Uterus (tissue), 2 donors: Measurements from ENCODE around the gene MT1H.

Experiments
- CTCF ChIP-seq, 4 experiments: fragments of 200-600 bp in 2 of 4; fragments of 450-650 bp in 2 of 4; sonication (generic) in 2 of 4; IDR thresholded peaks; one replicate each; pipeline ENCODE4 v1.5.1; 2016 to 2019; ENCODE audit warnings: antibody characterized with exemption in 4 of 4, mild to moderate bottlenecking in 2 of 4, moderate library complexity in 1 of 4
- POLR2A ChIP-seq, 2 donors: fragments of 450-650 bp; IDR thresholded peaks; one replicate each; pipeline ENCODE4 v1.6.1; 2016; ENCODE audit warnings: antibody characterized with exemption in 2 of 2, mild to moderate bottlenecking in 1 of 2, moderate library complexity in 1 of 2

GRCh38 chr16:56695246-56695645 is 25.6 kb downstream of the MT1H start:
- TF ChIP-seq POLR2A (IDR thresholded peaks at IDR 0.05) (no peak), CTCF (IDR thresholded peaks at IDR 0.05) (no peak)
